Inferior parietal cortex (tissue), 1 donor: ENCODE data around the gene ANKS4B.
"Not testable (repeated sequence)": the region's sequence is repeated elsewhere in the genome, so short reads cannot be mapped to it uniquely, and the experiment has no call there.

Experiments
- DNase-seq: peaks from one replicate; pipeline ENCODE4 v3.0.0-alpha.2; 2016; ENCODE audit errors: extremely low spot score

ANKS4B gene, protein sequence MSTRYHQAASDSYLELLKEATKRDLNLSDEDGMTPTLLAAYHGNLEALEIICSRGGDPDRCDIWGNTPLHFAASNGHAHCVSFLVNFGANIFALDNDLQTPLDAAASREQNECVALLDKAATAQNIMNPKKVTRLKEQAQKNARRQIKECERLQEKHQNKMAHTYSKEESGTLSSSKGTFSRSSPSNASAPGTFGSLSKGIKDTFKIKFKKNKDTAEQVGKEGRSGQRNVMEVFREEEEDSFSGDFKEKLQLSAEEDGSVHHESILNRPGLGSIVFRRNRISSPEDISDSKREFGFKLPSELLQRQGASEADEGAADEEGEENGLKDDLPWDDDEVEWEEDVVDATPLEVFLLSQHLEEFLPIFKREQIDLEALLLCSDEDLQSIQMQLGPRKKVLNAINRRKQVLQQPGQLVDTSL

GRCh38 chr16:21233521-21234150 is at the start of gene ANKS4B:
Gene ANKS4B (plus strand): TSS chr16:21233699. CDS start chr16:21233738, 39 bp downstream.
- no peak for DNase-seq

- DNase-seq: no peak
These were observed 49.5 kb upstream of the ANKS4B start for GRCh38 chr16:21183995-21184394.

- DNase-seq: no peak
These were observed 48.7 kb upstream of the ANKS4B start for GRCh38 chr16:21184834-21185233.

DNA sequence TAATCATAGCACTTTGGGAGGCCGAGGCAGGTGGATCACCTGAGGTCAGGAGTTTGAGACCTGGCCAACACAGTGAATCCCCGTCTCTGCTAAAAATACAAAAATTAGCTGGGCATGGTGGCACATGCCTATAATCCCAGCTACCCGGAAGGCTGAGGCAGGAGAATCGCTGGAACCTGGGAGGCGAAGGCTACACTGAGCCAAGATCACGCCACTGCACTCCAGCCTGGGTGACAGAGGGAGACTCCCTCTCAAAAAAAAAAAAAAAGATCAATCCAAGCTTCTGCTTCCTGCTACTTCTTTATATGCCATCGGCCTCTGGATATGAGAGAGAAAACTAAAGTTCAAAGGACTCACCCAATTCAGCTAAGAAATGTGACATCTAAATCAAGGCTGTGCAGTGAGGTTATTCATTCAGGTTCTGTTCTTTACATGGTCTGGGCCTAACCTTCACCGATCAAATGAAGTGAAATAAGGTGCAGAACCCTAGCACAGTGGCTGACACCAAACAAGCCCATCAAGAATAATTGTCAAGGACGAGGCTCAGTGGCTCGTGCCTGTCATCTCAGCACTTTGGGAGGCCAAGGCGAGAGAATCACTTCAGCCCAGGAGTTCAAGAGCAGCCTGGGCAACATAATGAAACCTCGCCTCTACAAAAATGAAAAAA is 47.7 kb upstream of the ANKS4B start:
- no peak for DNase-seq

GRCh38 chr16:21186326-21186691 is 47.2 kb upstream of the ANKS4B start:
- no peak for DNase-seq

DNA sequence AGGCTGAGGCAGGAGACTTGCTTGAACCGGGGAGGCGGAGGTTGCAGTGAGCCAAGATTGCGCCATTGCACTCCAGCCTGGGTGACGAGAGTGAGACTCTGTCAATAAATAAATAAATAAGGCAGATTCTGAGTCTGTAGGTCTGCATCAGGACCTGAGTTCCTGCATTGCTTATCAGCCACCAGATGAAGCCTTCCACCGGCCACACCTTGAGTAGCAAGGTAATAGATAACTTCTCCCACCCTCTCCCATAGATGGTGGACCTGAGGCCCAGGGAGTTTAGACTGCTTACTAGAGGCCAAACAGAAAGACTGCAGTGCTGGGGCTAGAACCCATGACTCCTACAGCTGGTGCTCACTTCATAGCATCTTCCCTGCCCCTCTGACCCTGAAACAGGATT is 44.2 kb upstream of the ANKS4B start:
- DNase-seq: no peak

DNA sequence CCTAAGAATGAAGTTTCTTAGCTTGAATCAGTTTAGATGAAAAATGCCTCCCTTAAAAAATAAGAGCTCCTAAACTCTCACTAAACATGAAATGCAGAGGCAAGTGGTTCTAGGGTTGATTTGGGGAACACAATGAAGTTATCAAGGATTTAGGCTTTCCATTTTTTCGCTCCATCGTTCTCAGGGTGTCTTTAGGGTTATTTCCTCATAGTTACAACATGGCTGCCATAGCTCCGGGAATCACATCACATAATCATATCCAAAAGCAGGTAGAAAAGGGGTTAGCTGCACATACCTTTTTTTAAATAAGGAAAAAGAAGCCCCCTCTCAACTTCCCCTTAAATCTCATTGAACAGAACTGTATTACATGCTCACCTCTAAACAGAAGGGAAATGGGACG is 43.5 kb upstream of the ANKS4B start:
- no peak for DNase-seq

DNA sequence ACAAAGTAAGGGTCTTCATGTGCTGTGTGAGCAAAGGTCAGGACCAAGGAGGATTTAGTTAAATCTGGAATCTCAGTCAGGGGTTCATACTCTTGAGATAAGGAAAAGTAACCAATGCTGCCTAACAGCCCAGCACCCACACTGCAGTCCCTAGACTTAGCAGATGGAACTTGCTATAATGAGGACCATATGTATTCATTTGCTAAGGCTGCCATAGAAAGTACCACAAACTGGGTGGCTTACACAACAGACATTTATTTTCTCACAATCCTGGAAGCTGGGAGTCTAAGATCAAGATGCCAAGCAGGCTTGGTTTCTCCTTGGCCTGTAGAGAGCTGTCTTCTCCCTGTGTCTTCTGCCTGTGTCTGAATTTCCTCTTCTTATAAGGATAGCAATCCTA is 42.9 kb upstream of the ANKS4B start:
- DNase-seq: peak; percentile 13

- no peak for DNase-seq
These were observed 40.5 kb upstream of the ANKS4B start for GRCh38 chr16:21192991-21193390.

DNA sequence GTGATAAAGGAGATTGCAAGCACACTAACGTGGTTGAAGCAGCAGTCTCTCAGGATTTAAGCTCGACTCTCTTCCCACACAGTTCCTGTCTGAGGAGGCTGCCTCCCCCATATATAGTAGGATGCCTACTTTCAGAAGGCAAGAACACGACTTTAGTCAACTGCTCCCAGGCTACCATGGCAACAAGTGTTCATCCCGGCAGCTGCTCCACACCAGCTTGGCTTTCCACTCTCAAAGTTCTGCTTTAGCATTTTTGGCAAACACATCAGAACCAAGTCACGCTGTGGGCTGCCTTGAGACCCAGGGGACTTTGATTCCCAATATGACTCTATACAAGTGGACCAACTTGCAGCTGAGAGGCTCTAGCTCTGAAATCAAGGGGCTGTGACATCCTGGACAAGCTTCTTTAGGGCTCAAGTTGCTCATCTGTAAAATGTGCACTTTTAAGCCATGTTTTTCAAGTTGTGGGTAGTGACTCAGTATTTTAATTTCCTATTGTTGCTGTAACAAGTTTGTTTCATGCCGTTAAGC is 38.7 kb upstream of the ANKS4B start:
- DNase-seq: peak; percentile 30

- DNase-seq: not testable (repeated sequence)
These were observed 38.2 kb upstream of the ANKS4B start for GRCh38 chr16:21195330-21195729.

DNA sequence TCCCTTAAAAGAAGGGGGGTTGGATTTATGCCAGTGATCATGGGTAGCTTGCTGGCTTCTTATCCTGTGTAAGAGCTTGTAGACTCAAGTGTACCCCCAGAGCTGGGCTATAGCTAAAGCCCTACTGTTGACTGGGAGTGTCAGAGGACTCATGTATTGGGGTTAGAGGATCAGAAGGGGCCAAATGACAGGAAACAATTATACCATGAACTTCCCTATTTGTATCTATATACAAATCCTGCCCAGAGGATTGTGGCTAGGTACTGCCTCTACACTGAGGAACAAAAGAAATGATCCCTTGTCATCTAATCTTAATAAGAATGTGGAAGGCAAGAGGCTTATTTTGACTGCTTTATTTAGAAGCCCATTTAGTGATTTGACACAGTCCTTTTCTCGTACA is 36.4 kb upstream of the ANKS4B start:
- no peak for DNase-seq

DNA sequence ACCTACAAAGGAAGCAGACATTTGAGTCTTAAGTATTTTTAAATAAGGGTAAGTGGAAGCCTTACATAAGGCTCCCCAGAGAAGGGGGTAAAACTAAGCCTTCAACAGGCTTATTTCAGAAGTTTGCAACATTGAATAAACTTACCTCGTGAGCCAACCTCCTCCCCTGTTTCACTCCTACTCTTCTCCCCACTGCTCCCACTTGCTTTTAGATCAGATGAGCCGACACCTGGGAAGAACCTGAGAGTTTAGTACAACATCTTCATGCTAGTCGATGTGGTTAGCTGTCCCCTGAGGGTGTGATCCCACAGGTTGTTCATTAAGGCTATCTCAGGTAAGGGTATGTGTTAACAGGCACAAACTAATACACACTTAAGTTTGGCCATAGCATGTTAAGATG is 35.9 kb upstream of the ANKS4B start:
- no peak for DNase-seq

DNA sequence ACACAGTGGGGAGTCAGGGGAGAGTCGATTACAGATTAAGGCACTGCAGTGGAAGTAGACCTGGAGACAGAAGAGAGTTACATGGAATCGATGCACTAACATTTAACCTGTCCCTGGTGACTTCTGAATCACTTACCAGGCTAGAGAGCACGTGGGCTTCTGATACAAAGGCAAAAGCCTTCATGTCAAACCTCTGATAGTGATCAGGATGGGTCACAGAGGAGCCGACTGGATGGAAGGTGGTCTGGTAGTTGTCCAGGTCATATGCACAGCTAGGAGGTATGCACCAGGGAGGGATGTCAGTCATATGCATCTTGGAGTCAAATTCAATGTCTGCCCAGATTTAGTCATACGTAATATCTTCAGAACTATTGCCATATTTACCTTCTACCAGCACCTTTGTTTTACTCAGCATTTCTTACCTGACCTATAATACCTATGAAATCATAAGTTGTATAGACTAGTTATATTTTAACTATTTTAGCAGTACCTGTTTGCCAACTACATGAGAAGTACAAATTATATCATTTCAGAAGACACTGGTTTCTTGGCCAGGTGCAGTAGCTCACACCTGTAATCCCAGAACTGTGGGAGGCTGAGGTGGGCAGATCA is 33.8 kb upstream of the ANKS4B start:
- no peak for DNase-seq

- no peak for DNase-seq
These were observed 30.2 kb upstream of the ANKS4B start for GRCh38 chr16:21203155-21203797.

- no peak for DNase-seq
These were observed 28.2 kb upstream of the ANKS4B start for GRCh38 chr16:21205303-21205702.

DNA sequence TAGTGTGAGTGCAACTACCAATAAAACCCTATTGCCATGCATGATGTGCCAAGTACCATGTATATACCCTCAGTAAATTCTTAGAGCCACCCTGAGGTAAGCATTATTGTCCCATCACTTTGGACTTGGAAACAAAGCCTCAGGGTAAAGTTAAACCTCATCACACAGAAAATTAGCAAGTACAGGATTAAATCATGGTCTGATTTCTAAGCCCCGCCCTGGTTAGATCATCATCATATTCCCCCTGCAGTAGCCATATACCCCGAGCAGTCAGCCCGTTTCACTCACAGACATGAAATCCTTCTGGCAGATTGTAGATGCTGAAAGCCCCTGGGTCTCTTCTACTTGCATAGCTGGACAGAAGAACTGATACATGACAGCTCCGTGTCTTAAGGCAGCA is 26.9 kb upstream of the ANKS4B start:
- no peak for DNase-seq

GRCh38 chr16:21208446-21209230 is 24.9 kb upstream of the ANKS4B start:
- no peak for DNase-seq

GRCh38 chr16:21211486-21211885 is 22.0 kb upstream of the ANKS4B start, which contains the start of gene ZP2:
Gene ZP2 (minus strand): TSS chr16:21211574. CDS start chr16:21211547, 27 bp downstream.
- DNase-seq: no peak

DNA sequence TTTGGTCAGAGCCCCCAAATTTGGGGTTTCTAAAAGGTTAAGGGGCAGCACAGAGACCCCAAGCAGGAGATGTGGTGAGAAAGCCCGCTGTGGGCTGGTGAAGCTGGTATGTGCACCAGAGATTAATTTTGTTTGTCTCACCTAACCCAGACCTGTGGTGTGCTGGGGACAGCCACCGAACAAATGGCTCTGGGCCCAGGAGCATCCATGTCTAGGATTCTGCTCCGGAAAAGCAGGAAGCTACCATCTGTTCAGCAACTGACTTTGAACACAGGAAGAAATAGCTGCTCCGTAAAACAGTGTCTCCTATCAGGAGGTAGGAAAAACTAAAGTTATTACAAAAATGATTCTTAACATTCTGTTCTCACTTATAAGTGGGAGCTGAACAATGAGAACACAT is 19.4 kb upstream of the ANKS4B start:
- DNase-seq: no peak

GRCh38 chr16:21217121-21217520 is 16.4 kb upstream of the ANKS4B start:
- no peak for DNase-seq
